ENCODE results near the gene RCAN1.

DNA sequence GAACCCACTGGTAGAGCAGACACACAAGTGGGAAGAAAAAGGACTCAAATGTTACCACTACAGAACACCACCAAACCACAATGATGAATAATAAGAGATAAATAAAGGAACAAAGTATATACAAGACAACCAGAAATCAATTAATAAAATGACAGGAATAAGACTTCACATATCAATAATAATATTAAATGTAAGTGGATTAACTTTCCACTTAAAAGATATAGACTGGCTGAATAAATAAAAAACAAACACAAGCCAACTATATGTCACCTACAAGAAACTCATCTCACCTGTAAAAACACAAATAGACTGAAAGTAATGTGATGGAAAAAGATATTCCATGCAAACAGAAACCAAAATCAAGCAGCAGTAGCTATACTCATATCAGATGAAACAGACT, 46.9 kb upstream of the RCAN1 start:
- TF ChIP-seq, protein P1, sequence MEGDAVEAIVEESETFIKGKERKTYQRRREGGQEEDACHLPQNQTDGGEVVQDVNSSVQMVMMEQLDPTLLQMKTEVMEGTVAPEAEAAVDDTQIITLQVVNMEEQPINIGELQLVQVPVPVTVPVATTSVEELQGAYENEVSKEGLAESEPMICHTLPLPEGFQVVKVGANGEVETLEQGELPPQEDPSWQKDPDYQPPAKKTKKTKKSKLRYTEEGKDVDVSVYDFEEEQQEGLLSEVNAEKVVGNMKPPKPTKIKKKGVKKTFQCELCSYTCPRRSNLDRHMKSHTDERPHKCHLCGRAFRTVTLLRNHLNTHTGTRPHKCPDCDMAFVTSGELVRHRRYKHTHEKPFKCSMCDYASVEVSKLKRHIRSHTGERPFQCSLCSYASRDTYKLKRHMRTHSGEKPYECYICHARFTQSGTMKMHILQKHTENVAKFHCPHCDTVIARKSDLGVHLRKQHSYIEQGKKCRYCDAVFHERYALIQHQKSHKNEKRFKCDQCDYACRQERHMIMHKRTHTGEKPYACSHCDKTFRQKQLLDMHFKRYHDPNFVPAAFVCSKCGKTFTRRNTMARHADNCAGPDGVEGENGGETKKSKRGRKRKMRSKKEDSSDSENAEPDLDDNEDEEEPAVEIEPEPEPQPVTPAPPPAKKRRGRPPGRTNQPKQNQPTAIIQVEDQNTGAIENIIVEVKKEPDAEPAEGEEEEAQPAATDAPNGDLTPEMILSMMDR (IDR thresholded peaks at IDR 0.05) = no peak
- TF ChIP-seq POLR2A (IDR thresholded peaks at IDR 0.05) = no peak

Measured in body of pancreas (tissue), 4 donors.